SJCRH30 (cell line): ENCODE data around the gene TCAF1. TPM values are rescaled to one million over a fixed set of nuclear protein-coding genes. Genes with fewer than 3 reads are reported as not detected.
"Not testable (repeated sequence)": the region's sequence is repeated elsewhere in the genome, so short reads cannot be mapped to it uniquely, and the experiment has no call there.

Source experiments
- DNase-seq, 2 experiments: peaks; one replicate each; pipeline ENCODE4 v3.0.0-alpha.2; 2015 to 2020
- H3K27ac ChIP-seq: fragments of 250-450 bp; sonication (Bioruptor Pico); 2 replicates; pipeline ENCODE4 v1.5.1; 2020; ENCODE audit warnings: mild to moderate bottlenecking, moderate library complexity
- H3K27me3 ChIP-seq: fragments of 250-450 bp; sonication (Bioruptor Pico); 2 replicates; pipeline ENCODE4 v1.5.1; 2020; ENCODE audit warnings: mild to moderate bottlenecking, moderate library complexity
- H3K36me3 ChIP-seq: fragments of 250-450 bp; sonication (Bioruptor Pico); 2 replicates; pipeline ENCODE4 v1.5.1; 2020; ENCODE audit warnings: mild to moderate bottlenecking, moderate library complexity
- H3K4me1 ChIP-seq: fragments of 250-450 bp; sonication (Bioruptor Pico); 2 replicates; pipeline ENCODE4 v1.5.1; 2020; ENCODE audit warnings: mild to moderate bottlenecking, moderate library complexity
- H3K4me3 ChIP-seq: fragments of 250-450 bp; sonication (Bioruptor Pico); 2 replicates; pipeline ENCODE4 v1.5.1; 2020; ENCODE audit warnings: mild to moderate bottlenecking, moderate library complexity
- H3K9me3 ChIP-seq: fragments of 250-450 bp; sonication (Bioruptor Pico); replicated peaks from 2 replicates; pipeline ENCODE4 v1.5.1; 2020; ENCODE audit warnings: mild to moderate bottlenecking, moderate library complexity
- total RNA-seq: library from RNA; depleted of rRNA; stranded (reverse); fragments of >200 nt; shearing (Covaris generic); gene quantifications from 2 replicates; pipeline ENCODE4 v1.2.3, GENCODE V29; 2014

The TCAF1 gene
- total RNA-seq, 1 experiment from 2014 or later = 72.2 TPM

GRCh38 chr7:143889068-143889467 is 12.9 kb downstream of the TCAF1 start:
- Histone ChIP-seq H3K36me3 (peaks cover 16% of the 10 kb centered on the region), H3K9me3 (peaks cover 11% of the 10 kb centered on the region; the same call in 1 of the 2 replicates), H3K27me3 (no peaks in the 10 kb centered on the region), H3K4me3 (no peak overlapping the region), H3K4me1 (no peaks in the 10 kb centered on the region), H3K27ac (no peak overlapping the region)
- DNase-seq = no peak

- Histone ChIP-seq H3K27me3 (no peaks in the 10 kb centered on the region), H3K9me3 (peaks cover 7% of the 10 kb centered on the region; the same call in 1 of the 2 replicates), H3K36me3 (peaks cover 13% of the 10 kb centered on the region), H3K4me3 (no peak overlapping the region), H3K27ac (no peak overlapping the region), H3K4me1 (no peaks in the 10 kb centered on the region)
- no peak for DNase-seq
Observed at GRCh38 chr7:143886826-143887477, 15.0 kb downstream of the TCAF1 start.

- no peak overlapping the region for H3K27ac ChIP-seq
- no peak overlapping the region for H3K4me3 ChIP-seq
Observed at GRCh38 chr7:143885951-143886350, 16.0 kb downstream of the TCAF1 start.

GRCh38 chr7:143884969-143885559 is 16.9 kb downstream of the TCAF1 start:
- no peak overlapping the region for H3K27ac ChIP-seq
- peaks cover 11% of the 10 kb centered on the region for H3K36me3 ChIP-seq
- H3K9me3 ChIP-seq = 0 out of 2 replicates have a peak, but pooled peaks cover 7% of the 10 kb centered on the region
- no peaks in the 10 kb centered on the region for H3K4me1 ChIP-seq
- H3K27me3 ChIP-seq = no peaks in the 10 kb centered on the region
- no peak for DNase-seq
- H3K4me3 ChIP-seq = no peak overlapping the region

More at GRCh38 chr7:143885951-143886350, 16.0 kb downstream of the TCAF1 start:
- Histone ChIP-seq H3K36me3 (peaks cover 13% of the 10 kb centered on the region), H3K4me1 (no peaks in the 10 kb centered on the region), H3K27me3 (no peaks in the 10 kb centered on the region), H3K9me3 (peaks cover 7% of the 10 kb centered on the region; the same call in 1 of the 2 replicates)
- DNase-seq = no peak

- Histone ChIP-seq H3K4me3 (no peak overlapping the region), H3K36me3 (peaks cover 11% of the 10 kb centered on the region), H3K4me1 (no peaks in the 10 kb centered on the region), H3K27ac (no peak overlapping the region), H3K9me3 (0 out of 2 replicates have a peak, but pooled peaks cover 7% of the 10 kb centered on the region), H3K27me3 (no peaks in the 10 kb centered on the region)
- DNase-seq = no peak
Observed at GRCh38 chr7:143884241-143884968, 17.6 kb downstream of the TCAF1 start.

- Histone ChIP-seq H3K27ac (peak overlapping the region; percentile 67), H3K4me1 (peaks cover 5% of the 10 kb centered on the region), H3K4me3 (peak overlapping the region; percentile 73), H3K9me3 (no peaks in the 10 kb centered on the region), H3K36me3 (no peaks in the 10 kb centered on the region; the same call in 1 of the 2 replicates), H3K27me3 (no peaks in the 10 kb centered on the region)
- DNase-seq = peak; percentile 92 to 94
Observed at GRCh38 chr7:143882604-143883078, 19.3 kb downstream of the TCAF1 start.

- H3K27me3 ChIP-seq = no peaks in the 10 kb centered on the region
- H3K4me1 ChIP-seq = peaks cover 10% of the 10 kb centered on the region
- peak overlapping the region; percentile 67 for H3K27ac ChIP-seq
- peak overlapping the region; percentile 73 for H3K4me3 ChIP-seq
- no peaks in the 10 kb centered on the region for H3K9me3 ChIP-seq
- H3K36me3 ChIP-seq = no peaks in the 10 kb centered on the region; the same call in 1 of the 2 replicates
- peak; percentile 55 to 70 for DNase-seq
Observed at GRCh38 chr7:143882020-143882603, 19.9 kb downstream of the TCAF1 start.

- H3K9me3 ChIP-seq = no peaks in the 10 kb centered on the region
- H3K4me3 ChIP-seq = no peak overlapping the region
Observed at GRCh38 chr7:143878884-143879283, 23.1 kb downstream of the TCAF1 start.

GRCh38 chr7:143877098-143877497 is 24.9 kb downstream of the TCAF1 start:
- no peaks in the 10 kb centered on the region for H3K27me3 ChIP-seq
- H3K9me3 ChIP-seq = no peaks in the 10 kb centered on the region
- DNase-seq = peak; percentile 38 to 69
- H3K36me3 ChIP-seq = peaks cover 16% of the 10 kb centered on the region
- H3K27ac ChIP-seq = peak overlapping the region; percentile 38
- no peak overlapping the region for H3K4me3 ChIP-seq
- peaks cover 19% of the 10 kb centered on the region for H3K4me1 ChIP-seq

More at GRCh38 chr7:143878884-143879283, 23.1 kb downstream of the TCAF1 start:
- H3K27me3 ChIP-seq = no peaks in the 10 kb centered on the region
- DNase-seq = no peak
- H3K4me1 ChIP-seq = peaks cover 19% of the 10 kb centered on the region
- H3K36me3 ChIP-seq = peaks cover 16% of the 10 kb centered on the region
- H3K27ac ChIP-seq = no peak overlapping the region

GRCh38 chr7:143876218-143876617 is 25.8 kb downstream of the TCAF1 start:
- H3K9me3 ChIP-seq = no peaks in the 10 kb centered on the region
- peaks cover 16% of the 10 kb centered on the region for H3K36me3 ChIP-seq
- H3K27me3 ChIP-seq = no peaks in the 10 kb centered on the region
- peak overlapping the region; percentile 38; the same call in 1 of the 2 replicates for H3K27ac ChIP-seq
- H3K4me3 ChIP-seq = no peak overlapping the region
- peaks cover 19% of the 10 kb centered on the region for H3K4me1 ChIP-seq
- DNase-seq = no peak

GRCh38 chr7:143873242-143873641 is 28.7 kb downstream of the TCAF1 start:
- not testable (repeated sequence) for H3K4me3 ChIP-seq, H3K27ac ChIP-seq

GRCh38 chr7:143871534-143871933 is 30.4 kb downstream of the TCAF1 start:
- H3K9me3 ChIP-seq, H3K27me3 ChIP-seq, DNase-seq, H3K4me3 ChIP-seq, H3K27ac ChIP-seq, H3K4me1 ChIP-seq: not testable (repeated sequence)
- H3K36me3 ChIP-seq = peaks cover 16% of the 10 kb centered on the region

More at GRCh38 chr7:143873242-143873641, 28.7 kb downstream of the TCAF1 start:
- not testable (repeated sequence) for H3K9me3 ChIP-seq, H3K27me3 ChIP-seq, DNase-seq
- Histone ChIP-seq H3K36me3 (peaks cover 16% of the 10 kb centered on the region), H3K4me1 (peaks cover 19% of the 10 kb centered on the region)

- not testable (repeated sequence) for DNase-seq, H3K4me1 ChIP-seq, H3K27me3 ChIP-seq, H3K4me3 ChIP-seq, H3K36me3 ChIP-seq, H3K9me3 ChIP-seq, H3K27ac ChIP-seq
Observed at GRCh38 chr7:143857994-143858393, 44.0 kb downstream of the TCAF1 start.

- H3K27ac ChIP-seq, H3K4me1 ChIP-seq, H3K27me3 ChIP-seq, H3K36me3 ChIP-seq, H3K9me3 ChIP-seq, H3K4me3 ChIP-seq, DNase-seq: not testable (repeated sequence)
Observed at GRCh38 chr7:143855443-143855842, 46.5 kb downstream of the TCAF1 start.
